Aorta (tissue), 5 donors: Measurements from ENCODE around the gene DNMT3A. TPM values are rescaled to one million over a fixed set of nuclear protein-coding genes. Genes with fewer than 3 reads are reported as not detected.
A peak's percentile ranks its signal among the peaks of the same experiment; 100 is the strongest.

Experiments
- ATAC-seq: fragments of 200-7000 bp; cut with Tn5 transposase; one replicate; pipeline ENCODE4 v1.9.1; 2022; ENCODE audit warnings: moderate library complexity; ENCODE audit not compliant: low FRiP score
- DNase-seq, 2 donors: peaks; one replicate each; pipeline ENCODE4 v3.0.0-alpha.2; 2020
- H3K27ac ChIP-seq, 2 donors: one replicate each; pipeline ENCODE4 v1.5.1; 2013; ENCODE audit warnings: low read length in 2 of 2, mild to moderate bottlenecking in 2 of 2, moderate library complexity in 2 of 2, control low read depth in 1 of 2, inconsistent platforms in 1 of 2, low read depth in 1 of 2
- H3K27me3 ChIP-seq, 2 donors: one replicate each; pipeline ENCODE4 v1.6.1; 2013; ENCODE audit warnings: control low read depth in 1 of 2, low read length in 1 of 2, mild to moderate bottlenecking in 1 of 2, moderate library complexity in 1 of 2; ENCODE audit not compliant: insufficient read depth in 2 of 2, control insufficient read depth in 1 of 2
- H3K36me3 ChIP-seq, 2 donors: one replicate each; pipeline ENCODE4 v1.6.1; 2013; ENCODE audit warnings: control low read depth in 1 of 2, low read length in 1 of 2, mild to moderate bottlenecking in 1 of 2; ENCODE audit not compliant: insufficient read depth in 2 of 2, control insufficient read depth in 1 of 2
- H3K4me1 ChIP-seq, 2 donors: one replicate each; pipeline ENCODE4 v1.6.1; 2013; ENCODE audit warnings: low read length in 2 of 2, control low read depth in 1 of 2, mild to moderate bottlenecking in 1 of 2, moderate library complexity in 1 of 2; ENCODE audit not compliant: insufficient read depth in 2 of 2, control insufficient read depth in 1 of 2
- H3K4me3 ChIP-seq, 2 donors: one replicate each; pipeline ENCODE4 v1.5.1; 2013; ENCODE audit warnings: low read length in 2 of 2, control low read depth in 1 of 2, mild to moderate bottlenecking in 1 of 2
- H3K9me3 ChIP-seq: one replicate; pipeline ENCODE4 v1.6.1; 2013; ENCODE audit warnings: mild to moderate bottlenecking, low read length; ENCODE audit not compliant: control insufficient read depth
- WGBS, 2 donors: extraction: QIAGEN DNeasy Blood & Tissue Kit; methylation state at CpG; one replicate each; pipeline ENCODE4 v1.1.7; 2013; 5-methylcytosine and 5-hydroxymethylcytosine counted together
- intact Hi-C, 2 donors: fragments of 100-400 bp; cut with DNase I; formaldehyde crosslinking; loops; one replicate each; pipeline versions ENCODE4 v1.14.2 to v1.15.0; 2022
- polyA plus RNA-seq, 2 donors: library from polyadenylated mRNA; stranded (reverse); fragments of 200-250 nt; gene quantifications; one replicate each; pipeline ENCODE4 v1.2.3, GENCODE V29; 2013
- total RNA-seq, 2 donors: library from RNA; stranded (reverse); fragmentation: NEBNext Ultra II Directional; extraction: Animal tissue kit (Norgen Biotek cat#: 25700); gene quantifications; one replicate each; pipeline ENCODE4 v1.2.1, GENCODE V29; 2021
- donor health status: healthy with polysubstance abuse.
- donor health status: Bipolar disorder and iron deficiency.
- donor health status: DM: no; HTN: no; CAD: no.
- donor health status: DM: no; HTN: no; CAD: no.
- donor health status: DM: yes; HTN: yes; CAD: no.

Gene DNMT3A
- total and polyA plus RNA-seq, 4 donors = 9.4 to 48.2 (median 22.0) TPM

GRCh38 chr2:25337276-25337675, 4.4 kb downstream of the DNMT3A start:
- Histone ChIP-seq H3K9me3 (no peaks in the 10 kb centered on the region), H3K4me3 (no peak overlapping the region), H3K27me3 (no peaks in the 10 kb centered on the region), H3K4me1 (no peaks in the 10 kb centered on the region), H3K27ac (no peak overlapping the region), H3K36me3 (no peaks in the 10 kb centered on the region)
- 79 to 81% methylated on average over 10 of the region's 10 CpGs for WGBS, 2 donors
- intact Hi-C loops = no loop called here
- DNase-seq (peak in 1 of 2 donors; percentile 61), ATAC-seq (no peak)

- no peaks in the 10 kb centered on the region for H3K4me1 ChIP-seq
- H3K4me3 ChIP-seq = no peak overlapping the region
- H3K9me3 ChIP-seq = no peaks in the 10 kb centered on the region
- peak in 1 of 2 donors; percentile 73 for DNase-seq
- H3K27me3 ChIP-seq = no peaks in the 10 kb centered on the region
- WGBS, 2 donors = 70 to 74% methylated on average over 10 of the region's 10 CpGs
- intact Hi-C loops = no loop called here
- H3K27ac ChIP-seq = no peak overlapping the region
- ATAC-seq = no peak
- H3K36me3 ChIP-seq = no peaks in the 10 kb centered on the region
Measured at GRCh38 chr2:25336383-25336841, 5.3 kb downstream of the DNMT3A start.

GRCh38 chr2:25335971-25336370, 5.8 kb downstream of the DNMT3A start:
- Histone ChIP-seq H3K4me3 (no peak overlapping the region), H3K36me3 (no peaks in the 10 kb centered on the region), H3K4me1 (no peaks in the 10 kb centered on the region), H3K27me3 (no peaks in the 10 kb centered on the region), H3K27ac (no peak overlapping the region), H3K9me3 (no peaks in the 10 kb centered on the region)
- DNase-seq (peak in 1 of 2 donors; percentile 70), ATAC-seq (no peak)
- intact Hi-C loops = no loop called here
- WGBS, 2 donors = 54 to 62% methylated on average over 6 of the region's 6 CpGs

GRCh38 chr2:25335204-25335603, 6.5 kb downstream of the DNMT3A start:
- Histone ChIP-seq H3K4me1 (no peaks in the 10 kb centered on the region), H3K9me3 (no peaks in the 10 kb centered on the region), H3K36me3 (no peaks in the 10 kb centered on the region), H3K27me3 (no peaks in the 10 kb centered on the region), H3K27ac (no peak overlapping the region), H3K4me3 (no peak overlapping the region)
- intact Hi-C loops = no loop called here
- ATAC-seq (no peak), DNase-seq (no peak)
- 75 to 83% methylated on average over 8 of the region's 8 CpGs for WGBS, 2 donors

GRCh38 chr2:25334482-25334881, 7.2 kb downstream of the DNMT3A start:
- Histone ChIP-seq H3K27ac (no peak overlapping the region), H3K4me3 (no peak overlapping the region), H3K4me1 (no peaks in the 10 kb centered on the region), H3K36me3 (no peaks in the 10 kb centered on the region), H3K27me3 (no peaks in the 10 kb centered on the region), H3K9me3 (no peaks in the 10 kb centered on the region)
- intact Hi-C loops = no loop called here
- ATAC-seq (no peak), DNase-seq (no peak)
- 91% methylated on average over 8 of the region's 8 CpGs for WGBS, 2 donors

GRCh38 chr2:25333981-25334380, 7.7 kb downstream of the DNMT3A start:
- no peak overlapping the region for H3K4me3 ChIP-seq
- no peaks in the 10 kb centered on the region for H3K4me1 ChIP-seq
- H3K9me3 ChIP-seq = no peaks in the 10 kb centered on the region
- no peak overlapping the region for H3K27ac ChIP-seq
- intact Hi-C loops = no loop called here
- ATAC-seq (no peak), DNase-seq (no peak)
- 71 to 72% methylated on average over 4 of the region's 4 CpGs for WGBS, 2 donors
- no peaks in the 10 kb centered on the region for H3K27me3 ChIP-seq
- H3K36me3 ChIP-seq = no peaks in the 10 kb centered on the region

- Histone ChIP-seq H3K9me3 (no peaks in the 10 kb centered on the region), H3K4me3 (no peak overlapping the region), H3K27me3 (no peaks in the 10 kb centered on the region), H3K4me1 (no peaks in the 10 kb centered on the region), H3K27ac (no peak overlapping the region), H3K36me3 (no peaks in the 10 kb centered on the region)
- WGBS, 2 donors = 19 to 21% methylated on average over 9 of the region's 9 CpGs
- DNase-seq (peak in 1 of 2 donors; percentile 71), ATAC-seq (no peak)
- intact Hi-C loops = no loop called here
Measured at GRCh38 chr2:25332571-25332970, 9.2 kb downstream of the DNMT3A start.

- no peak for ATAC-seq
- intact Hi-C loops = no loop called here
Measured at GRCh38 chr2:25331686-25332365, 9.9 kb downstream of the DNMT3A start.

GRCh38 chr2:25330937-25331336, 10.8 kb downstream of the DNMT3A start:
- Histone ChIP-seq H3K27me3 (no peaks in the 10 kb centered on the region), H3K4me1 (no peaks in the 10 kb centered on the region), H3K9me3 (no peaks in the 10 kb centered on the region), H3K4me3 (no peak overlapping the region), H3K36me3 (no peaks in the 10 kb centered on the region), H3K27ac (no peak overlapping the region)
- intact Hi-C loops = no loop called here
- ATAC-seq (no peak), DNase-seq (no peak)
- 89 to 91% methylated on average over 4 of the region's 4 CpGs for WGBS, 2 donors

More at GRCh38 chr2:25331686-25332365, 9.9 kb downstream of the DNMT3A start:
- no peaks in the 10 kb centered on the region for H3K9me3 ChIP-seq
- DNase-seq = peak in 1 of 2 donors; percentile 74
- no peak overlapping the region for H3K4me3 ChIP-seq
- no peaks in the 10 kb centered on the region for H3K36me3 ChIP-seq
- no peaks in the 10 kb centered on the region for H3K4me1 ChIP-seq
- H3K27me3 ChIP-seq = no peaks in the 10 kb centered on the region
- WGBS, 2 donors = 83 to 87% methylated on average over 23 of the region's 23 CpGs
- no peak overlapping the region for H3K27ac ChIP-seq
